ENCODE data around the gene XCL2. TPM values are rescaled to one million over a fixed set of nuclear protein-coding genes. Genes with fewer than 3 reads are reported as not detected.

XCL2 gene
- polyA plus RNA-seq, 2 of the 4 experiments (the other 2 are of a cell fraction), result not detected

DNA sequence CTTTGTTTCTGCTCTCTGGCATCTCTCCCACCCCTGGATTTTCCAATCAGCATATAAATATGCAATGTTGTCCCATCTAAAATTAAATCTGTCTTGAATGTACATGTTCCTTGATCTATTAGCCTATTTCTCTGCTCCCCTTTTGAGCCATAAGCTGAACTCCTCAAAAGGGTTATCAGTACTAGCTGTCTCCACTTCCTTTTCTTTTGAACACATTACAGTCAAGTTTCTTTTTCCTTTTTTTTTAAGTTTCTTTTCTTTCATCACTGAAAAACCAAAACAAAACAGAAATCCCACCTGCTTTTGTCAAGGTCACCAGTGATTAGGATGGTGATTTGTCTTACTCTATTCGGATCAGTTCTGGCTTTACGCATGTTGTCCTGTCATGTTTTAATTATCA is 29.3 kb downstream of the XCL2 start:
- TF ChIP-seq HEYL (CRISPR knock-in tag; IDR thresholded peaks at IDR 0.05) (no peak), FOXS1 (CRISPR knock-in tag; IDR thresholded peaks at IDR 0.05) (no peak), CBX2 (IDR thresholded peaks at IDR 0.05; ENCODE audit: borderline replicate concordance, low read depth) (no peak)
- TF ChIP-seq, protein P1, sequence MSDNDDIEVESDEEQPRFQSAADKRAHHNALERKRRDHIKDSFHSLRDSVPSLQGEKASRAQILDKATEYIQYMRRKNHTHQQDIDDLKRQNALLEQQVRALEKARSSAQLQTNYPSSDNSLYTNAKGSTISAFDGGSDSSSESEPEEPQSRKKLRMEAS (IDR thresholded peaks at IDR 0.05), result no peak
- TF ChIP-seq, protein P2, sequence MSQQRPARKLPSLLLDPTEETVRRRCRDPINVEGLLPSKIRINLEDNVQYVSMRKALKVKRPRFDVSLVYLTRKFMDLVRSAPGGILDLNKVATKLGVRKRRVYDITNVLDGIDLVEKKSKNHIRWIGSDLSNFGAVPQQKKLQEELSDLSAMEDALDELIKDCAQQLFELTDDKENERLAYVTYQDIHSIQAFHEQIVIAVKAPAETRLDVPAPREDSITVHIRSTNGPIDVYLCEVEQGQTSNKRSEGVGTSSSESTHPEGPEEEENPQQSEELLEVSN (IDR thresholded peaks at IDR 0.05; ENCODE audit: borderline replicate concordance, low read depth), result no peak
- TF ChIP-seq, protein P3, sequence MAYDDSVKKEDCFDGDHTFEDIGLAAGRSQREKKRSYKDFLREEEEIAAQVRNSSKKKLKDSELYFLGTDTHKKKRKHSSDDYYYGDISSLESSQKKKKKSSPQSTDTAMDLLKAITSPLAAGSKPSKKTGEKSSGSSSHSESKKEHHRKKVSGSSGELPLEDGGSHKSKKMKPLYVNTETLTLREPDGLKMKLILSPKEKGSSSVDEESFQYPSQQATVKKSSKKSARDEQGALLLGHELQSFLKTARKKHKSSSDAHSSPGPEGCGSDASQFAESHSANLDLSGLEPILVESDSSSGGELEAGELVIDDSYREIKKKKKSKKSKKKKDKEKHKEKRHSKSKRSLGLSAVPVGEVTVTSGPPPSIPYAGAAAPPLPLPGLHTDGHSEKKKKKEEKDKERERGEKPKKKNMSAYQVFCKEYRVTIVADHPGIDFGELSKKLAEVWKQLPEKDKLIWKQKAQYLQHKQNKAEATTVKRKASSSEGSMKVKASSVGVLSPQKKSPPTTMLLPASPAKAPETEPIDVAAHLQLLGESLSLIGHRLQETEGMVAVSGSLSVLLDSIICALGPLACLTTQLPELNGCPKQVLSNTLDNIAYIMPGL (CRISPR knock-in tag; IDR thresholded peaks at IDR 0.05; ENCODE audit: borderline replicate concordance), result no peak
- H3K4me1 ChIP-seq, result no peaks in the 10 kb centered on the region
- no peak for DNase-seq (ENCODE audit: low read depth in 1 of 2, low spot score in 1 of 2)
- H3K4me3 ChIP-seq, result no peak overlapping the region
- no peak overlapping the region for H3K4me2 ChIP-seq
- ChIA-PET POLR2A (no interaction called here), CTCF (no interaction called here)
- FAIRE-seq, result no peak
- no peak overlapping the region for H3K27ac ChIP-seq
- 85% methylated on average over 2 of the region's 2 CpGs for WGBS (ENCODE audit: missing lambda C conversion rate)
- no peak for ATAC-seq
- H3K9me3 ChIP-seq, result no peaks in the 10 kb centered on the region

DNA sequence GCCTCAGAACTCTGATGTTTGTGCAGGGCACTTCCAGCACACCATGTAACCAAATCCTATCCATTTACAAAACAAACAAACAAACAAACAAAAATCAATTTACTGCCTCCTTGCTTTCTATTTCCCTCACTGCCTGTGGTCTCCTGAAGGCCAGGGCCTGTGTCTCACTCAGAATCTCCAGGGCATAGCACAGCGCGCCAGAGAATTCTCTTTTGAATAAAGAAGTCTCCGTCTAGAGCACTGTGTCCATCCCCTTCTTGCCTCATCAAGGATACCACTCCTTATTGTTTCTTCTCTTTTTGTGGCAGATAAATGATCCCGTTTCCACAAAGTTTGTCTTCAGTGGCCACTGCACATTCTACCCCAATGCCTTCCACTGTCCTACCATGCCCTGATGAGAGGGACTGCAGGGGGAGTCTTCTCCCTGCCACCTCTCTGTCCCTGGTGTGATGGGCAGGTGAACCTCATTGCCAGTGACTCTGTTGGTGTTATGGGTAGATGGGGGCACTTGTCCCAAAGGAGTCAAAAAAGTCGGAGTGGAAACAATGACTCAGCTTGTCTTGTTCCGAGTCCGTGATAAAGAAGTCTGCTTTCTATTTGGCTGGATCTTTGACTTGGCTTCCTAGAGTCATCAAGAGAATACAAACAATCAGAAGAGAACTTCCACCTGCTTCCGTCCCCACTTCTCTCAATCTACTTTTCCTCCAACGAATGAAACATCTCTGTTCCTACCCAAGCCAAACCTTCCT is 30.0 kb downstream of the XCL2 start:
- ChIA-PET CTCF (no interaction called here), POLR2A (no interaction called here)
- no peak for DNase-seq (ENCODE audit: low read depth in 1 of 2, low spot score in 1 of 2)
- TF ChIP-seq MAZ (IDR thresholded peaks at IDR 0.05; ENCODE audit: borderline replicate concordance, low read depth, low read length), result no peak
- Histone ChIP-seq H3K4me2 (no peak overlapping the region), H3K27ac (no peak overlapping the region), H3K4me1 (no peaks in the 10 kb centered on the region), H3K9me3 (no peaks in the 10 kb centered on the region), H3K4me3 (no peak overlapping the region)
- no peak for FAIRE-seq
- ATAC-seq, result no peak
- 70% methylated on average over 9 of the region's 9 CpGs for WGBS (ENCODE audit: missing lambda C conversion rate)

DNA sequence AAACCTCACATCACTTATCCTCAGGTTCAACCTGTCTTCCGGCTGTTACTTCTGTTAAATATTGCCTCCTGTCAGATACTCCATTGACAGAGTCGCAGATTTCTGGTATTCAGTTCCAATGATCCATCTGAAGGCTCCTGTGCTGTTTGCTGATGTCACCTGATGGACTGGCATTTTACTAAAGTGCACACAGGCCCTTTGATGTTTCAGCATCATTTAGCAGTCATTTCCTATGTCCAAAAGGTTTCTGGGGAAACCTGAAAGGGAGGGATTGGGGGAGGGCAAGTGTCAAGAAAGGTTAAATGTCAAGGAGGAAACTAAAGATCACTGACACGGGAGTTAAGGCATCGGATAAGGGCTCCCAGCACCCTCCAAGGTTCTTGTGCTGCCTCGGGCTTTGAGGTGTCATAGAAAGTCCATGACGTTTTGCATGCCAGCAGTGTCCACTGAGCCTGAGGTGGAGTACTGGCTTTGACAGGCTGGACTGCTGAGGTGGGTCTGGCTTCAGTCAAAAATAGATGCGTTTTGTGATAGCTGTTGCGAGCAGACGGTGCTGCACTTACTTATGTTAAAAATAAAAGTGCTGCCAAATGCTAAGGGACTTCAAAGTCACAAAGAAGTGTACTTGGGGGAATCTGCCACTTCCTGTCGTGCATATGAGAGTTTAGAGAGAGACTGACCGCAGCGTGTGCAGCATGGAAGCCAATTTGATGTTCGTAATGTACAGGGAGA is 30.8 kb downstream of the XCL2 start:
- TF ChIP-seq ZNF302 (CRISPR knock-in tag; IDR thresholded peaks at IDR 0.05) (no peak), FOSL2 (IDR thresholded peaks at IDR 0.05) (no peak), FOSL2 (CRISPR knock-in tag; IDR thresholded peaks at IDR 0.05) (no peak), HDAC2 (IDR thresholded peaks at IDR 0.05) (no peak), HOXA7 (CRISPR knock-in tag; IDR thresholded peaks at IDR 0.05) (no peak)
- H3K4me3 ChIP-seq, result no peak overlapping the region
- DNase-seq (ENCODE audit: low read depth in 1 of 2, low spot score in 1 of 2) (no peak), ATAC-seq (no peak), FAIRE-seq (no peak)
- no peaks in the 10 kb centered on the region for H3K4me1 ChIP-seq
- POLR2A ChIA-PET, result no interaction called here
- CTCF ChIA-PET, result no interaction called here
- no peak overlapping the region for H3K4me2 ChIP-seq
- H3K27ac ChIP-seq, result no peak overlapping the region
- 67% methylated on average over 13 of the region's 13 CpGs for WGBS (ENCODE audit: missing lambda C conversion rate)
- no peaks in the 10 kb centered on the region for H3K9me3 ChIP-seq

DNA sequence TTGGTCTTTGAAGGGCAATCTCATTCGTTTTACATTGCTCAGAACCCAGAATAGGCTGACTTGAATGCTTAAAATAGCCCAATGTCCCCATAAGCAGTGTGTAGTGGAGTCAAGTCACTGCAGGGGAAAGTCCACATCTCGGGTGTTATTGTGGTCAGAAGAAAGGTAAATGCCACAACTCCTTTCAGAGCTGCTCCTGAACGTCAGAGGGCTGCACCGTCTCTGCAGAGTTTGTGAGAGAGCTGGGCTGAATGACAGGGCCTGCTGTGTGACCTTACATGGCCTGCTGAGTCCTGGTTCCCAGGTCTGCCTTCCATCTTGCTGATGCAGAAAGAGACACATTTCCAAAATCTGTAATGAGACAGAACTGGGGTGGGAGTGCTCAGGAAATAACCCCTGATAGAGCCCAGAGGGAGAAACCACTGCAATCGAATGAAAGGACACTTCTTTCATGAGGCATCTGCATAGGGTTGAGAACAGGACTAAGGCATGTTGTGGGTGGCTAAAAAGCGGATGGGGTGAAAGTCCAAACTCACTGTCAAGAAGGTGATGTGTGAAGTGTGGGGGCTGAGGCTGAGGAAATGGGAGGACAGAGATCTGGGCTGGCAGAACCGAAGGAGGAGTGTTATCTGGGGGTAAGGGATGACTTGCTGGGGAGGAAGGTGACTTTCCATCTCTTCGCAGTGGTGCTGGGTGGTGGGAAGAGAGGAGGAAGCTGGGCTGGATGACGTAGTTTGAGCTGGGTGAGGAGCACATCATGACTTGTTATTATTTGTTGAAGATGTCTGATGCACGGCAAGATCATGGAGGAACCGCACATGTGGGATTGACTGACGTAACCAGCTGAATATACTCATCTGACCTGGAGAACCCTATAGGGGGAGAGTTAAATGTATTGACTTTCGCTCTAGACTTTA is 33.7 kb downstream of the XCL2 start:
- no peak overlapping the region for H3K4me3 ChIP-seq
- TF ChIP-seq, protein P4, sequence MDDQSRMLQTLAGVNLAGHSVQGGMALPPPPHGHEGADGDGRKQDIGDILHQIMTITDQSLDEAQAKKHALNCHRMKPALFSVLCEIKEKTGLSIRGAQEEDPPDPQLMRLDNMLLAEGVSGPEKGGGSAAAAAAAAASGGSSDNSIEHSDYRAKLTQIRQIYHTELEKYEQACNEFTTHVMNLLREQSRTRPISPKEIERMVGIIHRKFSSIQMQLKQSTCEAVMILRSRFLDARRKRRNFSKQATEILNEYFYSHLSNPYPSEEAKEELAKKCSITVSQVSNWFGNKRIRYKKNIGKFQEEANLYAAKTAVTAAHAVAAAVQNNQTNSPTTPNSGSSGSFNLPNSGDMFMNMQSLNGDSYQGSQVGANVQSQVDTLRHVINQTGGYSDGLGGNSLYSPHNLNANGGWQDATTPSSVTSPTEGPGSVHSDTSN (IDR thresholded peaks at IDR 0.05), result no peak
- no peak for TF ChIP-seq FOSL2 (IDR thresholded peaks at IDR 0.05)
- no peak for TF ChIP-seq FOSL2 (CRISPR knock-in tag; IDR thresholded peaks at IDR 0.05)
- TF ChIP-seq HOXB5 (CRISPR knock-in tag; IDR thresholded peaks at IDR 0.05), result no peak
- TF ChIP-seq, protein P2 (IDR thresholded peaks at IDR 0.05; ENCODE audit: borderline replicate concordance, low read depth), result no peak
- TF ChIP-seq CEBPB (IDR thresholded peaks at IDR 0.05), result no peak
- TF ChIP-seq, protein P5, sequence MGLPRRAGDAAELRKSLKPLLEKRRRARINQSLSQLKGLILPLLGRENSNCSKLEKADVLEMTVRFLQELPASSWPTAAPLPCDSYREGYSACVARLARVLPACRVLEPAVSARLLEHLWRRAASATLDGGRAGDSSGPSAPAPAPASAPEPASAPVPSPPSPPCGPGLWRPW (IDR thresholded peaks at IDR 0.05), result no peak
- no peak for TF ChIP-seq TP53 (CRISPR knock-in tag; IDR thresholded peaks at IDR 0.05)
- TF ChIP-seq EHMT2 (IDR thresholded peaks at IDR 0.05; ENCODE audit: low read depth), result no peak
- TF ChIP-seq NPAS2 (CRISPR knock-in tag; IDR thresholded peaks at IDR 0.05; ENCODE audit: borderline replicate concordance), result no peak
- peaks cover 13% of the 10 kb centered on the region; the same call in 2 of the 3 replicates for H3K4me1 ChIP-seq
- no peak for FAIRE-seq
- POLR2A ChIA-PET, result no interaction called here
- ATAC-seq, result no peak
- no peak overlapping the region for H3K4me2 ChIP-seq
- CTCF ChIA-PET, result interaction anchor here (1.0 kb wide), 1 partner anchor 70 kb away, joined by 3 read pairs; no protein-coding TSS in a partner anchor
- H3K9me3 ChIP-seq, result no peaks in the 10 kb centered on the region
- no peak overlapping the region for H3K27ac ChIP-seq
- 61% methylated on average over 13 of the region's 13 CpGs for WGBS (ENCODE audit: missing lambda C conversion rate)
- DNase-seq (ENCODE audit: low read depth in 1 of 2, low spot score in 1 of 2), result no peak

Measured in A549 (cell line).